ENCODE results near the gene IKZF5. TPM values are rescaled to one million over a fixed set of nuclear protein-coding genes. Genes with fewer than 3 reads are reported as not detected.

IKZF5 gene
- total and polyA plus RNA-seq, 2 experiments from 2014 or later, result 6.9 to 10.5 TPM

DNA sequence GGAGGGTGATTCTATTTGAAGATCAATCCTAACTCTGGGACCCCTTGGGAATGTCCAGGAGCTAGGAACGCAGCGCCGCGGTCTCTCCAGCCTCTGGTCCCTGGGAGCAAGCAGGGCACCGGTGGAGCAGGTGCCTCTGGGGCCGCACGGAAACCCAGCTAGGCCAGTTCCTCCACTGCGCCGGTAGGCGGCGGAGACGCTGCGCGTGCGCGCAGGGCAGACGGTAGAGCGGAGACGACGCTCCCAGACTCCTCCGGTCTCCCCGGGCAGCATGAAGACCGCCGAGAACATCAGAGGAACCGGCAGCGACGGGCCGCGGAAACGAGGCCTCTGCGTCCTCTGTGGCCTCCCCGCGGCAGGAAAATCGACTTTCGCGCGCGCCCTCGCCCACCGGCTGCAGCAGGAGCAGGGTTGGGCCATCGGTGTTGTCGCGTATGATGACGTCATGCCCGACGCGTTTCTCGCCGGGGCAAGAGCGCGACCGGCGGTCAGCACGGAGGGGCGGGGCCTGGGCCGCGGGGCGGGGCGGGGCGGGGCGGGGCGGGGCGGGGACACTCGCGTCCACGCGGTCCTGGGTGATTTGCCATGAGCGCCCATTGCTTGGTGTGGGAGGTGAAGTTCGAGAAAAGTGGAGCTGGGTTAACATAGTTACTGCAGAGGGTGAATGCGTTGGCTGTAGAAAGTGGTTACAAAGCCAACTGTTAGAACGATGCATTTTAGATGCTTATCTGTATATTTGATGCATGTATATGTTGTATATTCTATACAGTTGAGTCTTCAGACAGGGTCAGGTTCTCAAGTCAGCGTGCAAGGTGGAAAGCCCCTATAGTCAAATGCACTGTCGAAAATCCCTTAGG lies 28.2 kb downstream of the IKZF5 start, which contains the start of gene PSTK:
Gene PSTK (plus strand): TSS at position 193 of the 857 bp plus-strand sequence. CDS start 79 bp downstream, at position 272.
- no peaks in the 10 kb centered on the region for H3K27me3 ChIP-seq (ENCODE audit: insufficient read depth)
- H3K4me1 ChIP-seq (ENCODE audit: insufficient read depth), result 0 out of 2 replicates have a peak, but pooled peaks cover 3% of the 10 kb centered on the region
- H3K27ac ChIP-seq (ENCODE audit: low read depth), result peak within 1 kb of the TSS; percentile 98
- no peaks in the 10 kb centered on the region; the same call in 1 of the 2 replicates for H4K20me1 ChIP-seq (replicated peaks; ENCODE audit: insufficient read depth)
- Mint-ChIP-seq H3K9me3 (no peaks in the 10 kb centered on the region), H3K36me3 (ENCODE audit: low read depth) (peaks cover 5% of the 10 kb centered on the region; the same call in 2 of the 3 replicates), H3K27me3 (ENCODE audit: insufficient read depth, low read depth, poor library complexity) (peaks cover 8% of the 10 kb centered on the region), H3K4me1 (peaks cover 9% of the 10 kb centered on the region), H3K27ac (peak within 1 kb of the TSS; percentile 97), H3K4me3 (peak within 1 kb of the TSS; percentile 84)
- peaks cover 4% of the 10 kb centered on the region for H3F3A ChIP-seq (replicated peaks; ENCODE audit: low read depth)
- H2AFZ ChIP-seq, result peak within 1 kb of the TSS; percentile 90
- DNase-seq (ENCODE audit: low spot score) (peak; percentile 90), ATAC-seq (peak; percentile 97)
- no peaks in the 10 kb centered on the region for H3K79me2 ChIP-seq (replicated peaks; ENCODE audit: insufficient read depth)
- no peaks in the 10 kb centered on the region for H3K36me3 ChIP-seq (ENCODE audit: insufficient read depth)
- no peaks in the 10 kb centered on the region for H3K9me2 ChIP-seq (ENCODE audit: insufficient read depth)
- H3K4me2 ChIP-seq, result peak within 1 kb of the TSS; percentile 90
- peak within 1 kb of the TSS; percentile 86 for H3K4me3 ChIP-seq
- TF ChIP-seq NANOG (IDR thresholded peaks at IDR 0.05; ENCODE audit: borderline replicate concordance) (no peak), EZH2 (IDR thresholded peaks at IDR 0.05; ENCODE audit: low read depth, unreplicated experiment) (no peak), ZNF462 (CRISPR knock-in tag; IDR thresholded peaks at IDR 0.05) (no peak), POLR2AphosphoS5 (IDR thresholded peaks at IDR 0.05; ENCODE audit: low read depth) (peak; percentile 77), ETS1 (IDR thresholded peaks at IDR 0.05) (peak; percentile 57), STAT1 (IDR thresholded peaks at IDR 0.05; ENCODE audit: unreplicated experiment) (no peak), CREB1 (CRISPR knock-in tag; IDR thresholded peaks at IDR 0.05; ENCODE audit: low read depth) (peak; percentile 98), CTCF (conservative IDR thresholded peaks at IDR 0.05; ENCODE audit: low read depth in 2 of 2) (peak; percentile 66 to 75), JUNB (IDR thresholded peaks at IDR 0.05; ENCODE audit: unreplicated experiment) (no peak), EZH2phosphoT487 (IDR thresholded peaks at IDR 0.05; ENCODE audit: unreplicated experiment) (no peak), ZNF331 (CRISPR knock-in tag; IDR thresholded peaks at IDR 0.05; ENCODE audit: low read depth) (no peak), ZNF114 (CRISPR knock-in tag; IDR thresholded peaks at IDR 0.05) (no peak)
- TF ChIP-seq, protein P1, sequence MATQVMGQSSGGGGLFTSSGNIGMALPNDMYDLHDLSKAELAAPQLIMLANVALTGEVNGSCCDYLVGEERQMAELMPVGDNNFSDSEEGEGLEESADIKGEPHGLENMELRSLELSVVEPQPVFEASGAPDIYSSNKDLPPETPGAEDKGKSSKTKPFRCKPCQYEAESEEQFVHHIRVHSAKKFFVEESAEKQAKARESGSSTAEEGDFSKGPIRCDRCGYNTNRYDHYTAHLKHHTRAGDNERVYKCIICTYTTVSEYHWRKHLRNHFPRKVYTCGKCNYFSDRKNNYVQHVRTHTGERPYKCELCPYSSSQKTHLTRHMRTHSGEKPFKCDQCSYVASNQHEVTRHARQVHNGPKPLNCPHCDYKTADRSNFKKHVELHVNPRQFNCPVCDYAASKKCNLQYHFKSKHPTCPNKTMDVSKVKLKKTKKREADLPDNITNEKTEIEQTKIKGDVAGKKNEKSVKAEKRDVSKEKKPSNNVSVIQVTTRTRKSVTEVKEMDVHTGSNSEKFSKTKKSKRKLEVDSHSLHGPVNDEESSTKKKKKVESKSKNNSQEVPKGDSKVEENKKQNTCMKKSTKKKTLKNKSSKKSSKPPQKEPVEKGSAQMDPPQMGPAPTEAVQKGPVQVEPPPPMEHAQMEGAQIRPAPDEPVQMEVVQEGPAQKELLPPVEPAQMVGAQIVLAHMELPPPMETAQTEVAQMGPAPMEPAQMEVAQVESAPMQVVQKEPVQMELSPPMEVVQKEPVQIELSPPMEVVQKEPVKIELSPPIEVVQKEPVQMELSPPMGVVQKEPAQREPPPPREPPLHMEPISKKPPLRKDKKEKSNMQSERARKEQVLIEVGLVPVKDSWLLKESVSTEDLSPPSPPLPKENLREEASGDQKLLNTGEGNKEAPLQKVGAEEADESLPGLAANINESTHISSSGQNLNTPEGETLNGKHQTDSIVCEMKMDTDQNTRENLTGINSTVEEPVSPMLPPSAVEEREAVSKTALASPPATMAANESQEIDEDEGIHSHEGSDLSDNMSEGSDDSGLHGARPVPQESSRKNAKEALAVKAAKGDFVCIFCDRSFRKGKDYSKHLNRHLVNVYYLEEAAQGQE (IDR thresholded peaks at IDR 0.05; ENCODE audit: unreplicated experiment), result no peak

Data from GM23338 (cell line).